NCI-H187 (cell line): Measurements from ENCODE around the gene PCSK5.
A peak's percentile ranks its signal among the peaks of the same experiment; 100 is the strongest.

Experiments
- DNase-seq, 2 experiments: peaks; one replicate each; lab custom pipeline; 2025; lab: John Stamatoyannopoulos, UW

Gene PCSK5

DNA sequence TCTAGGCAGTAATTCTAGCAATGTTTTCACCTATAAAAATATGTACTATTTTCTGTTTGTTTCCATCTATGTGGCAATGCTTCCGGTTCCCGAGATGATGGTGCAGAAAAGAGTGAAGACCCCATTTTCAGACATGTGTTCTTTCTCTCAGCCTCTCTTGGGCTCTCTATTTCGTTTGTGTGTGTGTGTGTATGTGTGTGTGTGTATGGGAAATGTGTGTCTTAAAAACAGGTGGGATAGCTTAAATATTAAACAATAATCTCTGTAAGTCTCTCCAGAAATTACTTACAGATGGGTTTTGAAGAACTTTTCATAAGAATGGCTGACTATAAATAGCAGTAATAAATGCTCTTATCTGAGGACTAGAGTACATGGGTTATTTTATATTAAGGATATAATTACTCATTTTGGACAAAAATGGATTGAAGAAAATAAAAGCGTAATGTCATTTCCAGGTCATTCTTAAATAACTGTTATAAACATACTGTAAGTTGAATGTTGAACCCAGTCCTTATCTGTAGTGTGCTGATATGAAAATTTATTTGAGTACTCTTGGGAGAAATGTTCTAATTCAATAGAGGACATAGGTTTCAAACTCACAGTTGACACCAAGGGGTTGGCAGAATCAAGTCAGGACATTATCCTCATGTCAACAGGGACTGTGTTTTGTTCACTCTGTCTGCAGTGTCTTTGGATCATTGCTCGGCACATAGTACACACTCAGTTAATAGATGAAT, 31.1 kb downstream of the PCSK5 start:
- no peak for DNase-seq

DNA sequence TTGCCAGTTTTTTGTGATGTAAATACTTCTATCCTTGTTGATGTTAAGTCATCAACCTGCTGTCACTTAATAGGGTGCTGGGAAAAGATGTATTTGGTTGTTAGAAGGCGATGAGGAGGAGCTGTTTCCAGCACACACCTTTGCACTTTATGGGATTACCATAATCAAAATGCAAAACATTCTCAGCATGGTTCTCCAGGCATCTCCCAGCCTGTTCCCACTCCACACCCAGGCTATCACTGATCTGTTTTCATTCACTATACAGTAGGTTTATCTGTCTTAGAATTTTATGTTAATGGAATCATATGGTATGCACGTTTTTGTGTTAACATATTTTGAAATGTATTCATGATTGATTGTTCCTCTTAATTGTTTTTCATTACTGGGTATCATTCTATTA, 35.9 kb downstream of the PCSK5 start:
- no peak for DNase-seq

DNA sequence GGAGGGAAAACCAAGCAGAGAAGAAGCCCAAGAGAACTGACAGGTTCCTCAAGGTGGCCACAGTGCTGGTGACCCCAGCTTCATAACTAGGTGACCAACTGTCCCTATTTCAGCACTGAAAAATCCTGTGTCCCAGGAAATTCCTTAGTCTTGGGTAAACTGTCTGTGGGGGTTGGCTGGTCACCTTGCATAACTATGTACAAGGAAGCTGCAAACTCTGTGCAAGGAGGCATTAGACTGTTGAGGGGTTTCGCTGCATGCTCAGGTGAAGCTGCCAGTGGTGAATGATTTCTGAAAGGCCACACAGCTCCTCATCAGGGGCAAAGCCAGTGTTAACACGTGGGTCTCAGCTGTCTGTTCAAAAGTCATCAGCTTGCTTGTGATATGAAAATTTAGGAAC, 36.9 kb downstream of the PCSK5 start:
- no peak for DNase-seq

DNA sequence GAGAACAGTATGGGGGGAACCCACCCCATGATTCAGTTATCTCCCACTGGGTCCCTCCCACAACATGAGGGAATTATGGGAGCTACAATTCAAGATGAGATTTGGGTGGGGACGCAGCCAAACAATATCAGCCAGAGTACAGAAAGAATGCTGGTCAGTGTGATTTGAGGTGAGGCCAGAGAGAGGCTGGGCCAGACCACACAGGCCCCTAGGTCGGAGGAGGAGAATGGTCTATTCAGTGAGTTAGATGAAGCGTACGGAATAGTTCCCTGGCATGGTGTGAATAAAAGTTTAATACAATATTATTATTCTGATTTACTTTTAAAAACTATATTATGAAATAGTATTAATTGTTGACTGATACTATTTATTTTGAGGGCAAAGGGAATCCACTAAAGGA, 39.7 kb downstream of the PCSK5 start:
- no peak for DNase-seq

DNA sequence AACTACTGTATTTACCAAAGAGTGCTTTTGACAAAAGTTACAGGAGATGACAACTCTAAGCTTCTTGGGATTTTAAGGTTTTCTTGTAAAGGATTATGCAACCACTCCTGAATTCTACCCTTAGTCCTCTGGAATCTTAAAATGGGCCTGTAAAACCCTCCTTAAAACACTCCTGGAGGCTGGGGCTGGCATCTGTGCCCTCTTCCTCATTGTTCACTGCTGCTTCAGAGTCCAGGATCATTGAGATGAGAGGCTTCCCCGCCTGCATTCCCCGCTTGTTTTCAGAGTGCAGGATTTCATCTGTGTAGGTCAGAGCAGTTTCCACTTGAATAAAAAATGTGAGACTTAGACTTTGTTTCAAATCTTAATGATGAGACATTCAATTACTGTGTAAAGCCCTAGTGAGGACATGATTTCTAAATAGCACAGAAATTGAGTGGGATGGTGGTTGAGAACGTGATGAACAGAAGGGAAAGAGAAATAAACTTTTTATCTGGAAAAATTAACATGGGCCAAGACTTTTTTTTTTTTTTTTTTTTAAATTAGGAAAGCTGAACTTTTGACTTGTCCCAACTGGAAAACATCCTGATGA, 40.4 kb downstream of the PCSK5 start:
- no peak for DNase-seq

DNA sequence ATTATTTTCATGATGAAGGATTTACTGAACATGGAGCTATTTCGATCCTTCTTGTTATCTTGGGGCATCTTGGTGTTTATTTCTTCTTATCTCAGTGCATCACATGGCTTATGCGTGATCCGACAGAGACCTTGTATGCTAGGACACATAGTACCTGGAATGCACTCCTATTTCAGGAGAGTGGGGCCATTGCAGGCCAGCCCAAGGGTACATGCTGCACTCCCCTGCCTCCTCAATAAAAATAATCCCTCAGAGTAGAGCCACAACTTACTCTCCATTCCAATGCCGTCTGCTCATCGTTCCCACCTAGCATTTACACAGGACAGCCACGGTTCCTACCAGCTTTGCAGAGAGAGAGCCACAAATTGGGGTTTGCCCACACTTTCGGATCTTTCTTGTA, 43.5 kb downstream of the PCSK5 start:
- DNase-seq = no peak

DNA sequence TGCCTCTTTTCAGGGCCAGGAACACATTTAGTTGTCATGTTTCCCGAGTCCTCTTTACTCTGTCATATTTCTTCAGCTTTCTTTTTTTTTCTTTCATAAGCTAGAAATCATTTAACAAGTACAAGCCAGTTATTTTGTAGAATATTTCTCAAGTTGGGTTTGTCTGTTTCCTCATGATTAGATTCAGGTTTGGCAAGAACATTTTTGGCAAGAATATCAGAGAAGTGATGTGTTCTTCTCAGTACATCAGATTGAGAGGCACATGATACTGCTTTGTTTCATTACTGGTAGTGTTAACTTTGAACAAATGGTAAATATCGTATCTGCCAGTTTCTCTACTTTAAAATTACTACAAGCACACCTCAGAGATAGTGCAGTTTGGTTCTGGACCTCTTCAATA, 45.1 kb downstream of the PCSK5 start:
- DNase-seq = no peak

DNA sequence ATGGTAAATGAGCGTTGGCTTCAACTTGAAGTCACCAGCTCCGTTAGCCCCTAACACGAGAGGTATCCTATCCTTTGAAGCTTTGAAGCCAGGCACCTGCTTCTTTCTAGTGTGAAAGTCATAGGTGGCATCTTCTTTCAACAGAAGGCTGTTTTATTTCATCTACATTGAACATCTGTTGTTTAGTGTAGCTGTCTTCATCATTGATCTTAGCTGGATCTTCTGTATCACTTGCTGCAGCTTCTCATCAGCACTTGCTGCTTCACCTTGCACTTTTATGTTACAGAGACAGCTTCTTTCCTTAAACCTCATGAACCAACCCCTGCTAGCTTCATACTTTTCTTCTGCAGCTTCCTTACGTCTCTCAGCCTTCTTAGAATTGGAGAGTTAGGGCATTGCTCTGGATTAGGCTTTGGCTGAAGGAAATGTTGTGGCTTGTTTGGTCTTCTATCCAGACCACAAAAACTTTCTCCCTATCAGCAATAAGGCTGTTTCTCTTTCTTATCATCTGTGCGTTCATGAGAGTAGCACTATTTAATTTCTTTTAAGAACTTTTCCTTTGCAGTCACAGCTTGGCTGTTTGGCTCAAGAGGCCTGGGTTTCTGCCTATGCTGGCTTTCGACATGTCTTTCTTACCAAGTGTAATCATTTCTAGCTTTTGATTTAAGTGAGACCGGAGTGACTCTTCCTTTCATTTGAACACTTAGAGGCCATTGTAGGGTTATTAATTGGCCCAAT, 47.2 kb downstream of the PCSK5 start:
- DNase-seq = no peak

DNA sequence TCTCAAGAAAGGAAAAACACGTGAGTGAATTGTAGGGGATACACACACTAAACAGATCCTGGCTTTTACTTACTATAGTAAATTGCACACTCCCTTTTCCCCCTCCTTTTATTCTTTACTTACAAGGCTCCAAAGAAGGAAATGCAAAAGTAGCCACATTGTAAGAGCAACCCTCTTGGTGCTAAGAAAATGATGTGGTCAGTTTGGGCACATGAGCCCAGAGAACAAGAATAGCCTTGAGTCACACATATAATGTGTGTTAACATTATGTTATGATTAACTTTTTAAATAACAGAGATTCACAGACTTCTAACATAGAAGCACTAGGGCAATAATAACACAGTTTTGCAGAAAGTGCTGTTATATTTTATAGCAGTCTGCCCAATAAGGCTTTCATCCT, 48.5 kb downstream of the PCSK5 start:
- DNase-seq = no peak

DNA sequence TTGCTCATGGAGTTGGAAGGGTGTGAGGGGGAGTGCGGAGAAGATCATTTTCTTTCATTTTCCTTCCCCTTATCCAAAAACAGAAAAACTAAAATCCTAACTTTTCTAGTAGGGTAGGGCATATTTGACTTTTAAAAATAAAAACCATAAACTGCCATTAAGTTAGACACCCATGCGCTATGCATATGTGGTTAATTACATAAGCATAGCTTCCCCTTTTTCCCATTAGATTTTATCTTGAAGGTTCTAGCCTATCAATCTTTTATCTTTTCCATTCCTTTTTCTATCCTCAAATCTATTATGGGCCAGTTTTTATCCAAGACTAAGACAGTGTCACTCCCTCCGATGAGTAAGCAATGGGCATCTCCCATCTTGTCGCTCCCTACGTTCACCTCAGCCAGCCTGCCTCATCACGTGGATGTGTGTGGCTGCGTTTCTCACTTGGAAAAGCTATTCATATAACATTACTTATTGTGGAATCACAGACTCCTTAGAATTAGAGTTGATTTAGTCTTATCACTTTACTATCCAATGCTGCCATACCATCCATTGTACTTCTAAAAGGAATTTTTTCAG, 49.2 kb downstream of the PCSK5 start:
- DNase-seq = no peak

DNA sequence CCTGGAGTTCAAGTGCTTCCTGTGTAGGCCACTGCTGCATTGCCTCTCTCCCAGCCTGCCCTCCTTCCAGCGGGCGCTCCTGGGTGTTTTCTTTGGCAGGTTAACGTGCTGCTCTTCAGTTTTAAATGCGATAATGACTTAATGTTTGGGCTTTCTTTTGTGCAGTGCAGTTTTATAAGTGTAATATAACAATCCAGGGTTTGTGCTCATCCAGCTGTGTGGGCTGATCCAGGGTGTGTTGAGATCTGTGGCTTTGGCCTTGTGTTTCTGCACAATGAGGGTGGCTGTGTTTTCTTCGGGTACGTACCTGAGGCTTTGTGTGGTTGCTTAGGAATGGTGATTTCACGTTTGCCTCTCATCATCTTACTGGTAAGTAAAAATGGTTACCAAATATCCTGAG, 50.6 kb downstream of the PCSK5 start:
- DNase-seq = no peak

DNA sequence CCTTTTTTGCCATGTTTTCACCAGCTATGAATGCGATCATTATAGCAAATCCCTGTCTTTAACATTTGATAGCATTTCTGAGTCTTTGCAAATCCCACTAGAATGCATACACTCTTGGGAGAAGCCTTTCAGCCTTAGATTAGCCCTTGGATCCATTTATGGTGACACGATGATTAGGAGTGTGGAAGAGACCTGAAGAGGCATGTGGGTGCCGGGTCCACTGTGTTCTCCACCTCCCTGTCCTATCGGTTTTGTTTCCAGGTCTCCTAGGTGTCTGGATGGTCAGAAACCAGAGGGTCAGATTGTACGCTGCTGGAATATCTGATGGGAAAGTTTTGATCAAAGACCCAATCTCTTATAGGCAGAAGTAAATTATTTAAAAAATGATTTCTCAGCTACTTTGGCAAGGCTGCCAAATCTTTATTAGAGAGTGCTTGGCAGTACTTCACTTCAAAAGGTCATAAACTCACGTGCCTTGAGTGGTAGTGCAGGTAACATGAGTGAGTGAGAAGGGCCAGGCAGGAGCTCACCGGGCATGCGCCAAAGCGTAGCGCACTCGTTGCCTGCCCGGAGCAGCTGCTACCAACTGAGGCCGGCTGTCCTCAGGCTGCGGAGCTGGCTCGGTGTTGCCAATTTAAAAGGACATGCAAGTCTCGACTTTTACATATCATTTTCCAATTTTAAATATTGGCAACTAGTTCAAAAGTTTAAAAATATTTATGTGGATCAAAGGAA, 51.3 kb downstream of the PCSK5 start:
- no peak for DNase-seq

DNA sequence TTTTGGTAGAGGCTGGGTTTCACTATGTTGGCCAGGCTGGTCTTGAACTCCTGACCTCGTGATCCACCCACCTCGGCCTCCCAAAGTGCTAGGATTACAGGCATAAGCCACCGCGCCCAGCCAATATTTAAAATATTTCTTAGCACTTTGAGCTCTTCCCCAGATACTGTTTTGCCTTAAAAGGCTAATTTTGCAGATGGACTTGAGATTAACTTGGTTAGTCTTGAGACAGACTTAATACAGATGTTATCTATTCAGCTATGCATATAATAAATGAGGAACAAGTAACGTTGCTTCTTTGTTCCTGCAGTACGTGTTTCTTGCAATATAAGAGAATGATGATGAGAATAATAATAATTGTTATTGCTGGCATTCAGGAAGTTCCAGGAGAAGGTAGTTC, 56.3 kb downstream of the PCSK5 start:
- no peak for DNase-seq

DNA sequence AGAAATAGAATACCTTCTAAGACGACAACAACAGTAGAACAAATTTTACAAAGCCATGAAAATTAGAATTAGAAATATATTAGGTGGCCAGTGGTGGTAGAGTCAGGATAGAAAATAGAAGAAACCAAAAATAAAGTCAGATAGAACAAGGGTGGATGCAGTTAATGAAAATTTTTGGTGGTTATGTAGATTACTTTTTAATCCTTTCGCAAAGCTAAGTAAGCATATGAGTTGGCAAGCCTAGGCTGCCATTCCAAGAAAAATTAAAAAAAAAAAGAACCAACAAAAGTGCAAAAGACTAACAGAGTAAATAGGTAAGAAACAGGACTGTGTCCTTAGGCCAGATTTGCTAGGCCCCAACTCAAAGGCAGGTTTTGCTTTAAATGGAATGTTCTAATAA, 56.8 kb downstream of the PCSK5 start:
- DNase-seq = no peak

DNA sequence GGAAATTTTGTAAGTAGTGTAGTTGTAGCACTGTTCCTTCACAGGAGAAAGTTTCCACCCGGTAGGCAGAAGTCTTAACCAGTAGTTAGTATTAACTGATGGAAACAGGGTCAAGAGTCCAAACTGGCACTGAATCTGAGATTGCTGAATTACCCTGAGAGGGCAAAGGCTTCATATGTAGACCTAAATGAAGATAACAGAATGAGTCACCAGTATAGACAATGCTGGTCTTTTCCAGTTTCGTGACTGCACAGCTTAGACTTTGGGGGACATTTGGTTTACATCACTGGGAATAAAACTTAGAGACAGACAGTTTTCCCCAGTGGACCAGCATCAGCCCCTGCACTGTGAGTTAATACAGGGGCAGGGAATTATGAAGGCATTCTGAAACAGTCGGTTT, 60.5 kb downstream of the PCSK5 start:
- no peak for DNase-seq

DNA sequence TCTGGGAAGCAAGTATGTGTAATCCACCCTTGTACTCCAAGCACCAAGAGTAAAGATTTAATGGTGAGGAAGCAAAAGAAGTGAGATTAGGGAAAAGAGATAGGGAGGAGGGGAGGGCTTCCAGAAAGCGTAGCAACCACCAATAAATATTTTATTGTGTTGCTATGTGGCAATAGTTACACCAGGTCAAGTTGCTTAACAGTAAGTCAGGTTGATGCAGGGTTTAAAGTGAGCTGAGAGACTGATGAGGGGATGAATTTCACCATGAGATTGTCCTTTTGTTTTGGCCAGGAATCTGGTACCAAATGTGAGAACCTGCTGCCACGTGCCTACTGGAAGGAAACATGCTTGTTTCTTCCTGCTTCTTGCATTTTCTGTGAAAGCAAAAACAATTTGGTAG, 62.7 kb downstream of the PCSK5 start:
- DNase-seq = no peak

DNA sequence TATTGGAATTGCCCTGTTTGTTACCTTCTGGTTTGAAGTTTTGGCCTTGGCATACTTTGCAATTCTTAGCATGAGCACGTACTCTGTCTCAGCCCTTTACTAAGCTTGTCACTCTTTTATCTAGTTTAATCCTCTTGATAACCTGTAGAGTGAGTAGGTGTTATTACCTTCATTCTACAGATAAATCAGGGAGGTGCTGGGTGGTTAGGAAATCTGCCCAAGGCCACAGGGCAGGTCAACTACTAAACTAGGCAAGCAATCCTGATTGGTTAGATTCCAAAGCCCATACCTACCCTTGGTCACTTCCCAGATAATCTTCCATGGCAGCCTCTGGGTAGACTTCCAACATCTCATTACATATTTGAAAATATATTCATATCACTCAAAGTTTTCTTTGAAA, 65.7 kb downstream of the PCSK5 start:
- no peak for DNase-seq

DNA sequence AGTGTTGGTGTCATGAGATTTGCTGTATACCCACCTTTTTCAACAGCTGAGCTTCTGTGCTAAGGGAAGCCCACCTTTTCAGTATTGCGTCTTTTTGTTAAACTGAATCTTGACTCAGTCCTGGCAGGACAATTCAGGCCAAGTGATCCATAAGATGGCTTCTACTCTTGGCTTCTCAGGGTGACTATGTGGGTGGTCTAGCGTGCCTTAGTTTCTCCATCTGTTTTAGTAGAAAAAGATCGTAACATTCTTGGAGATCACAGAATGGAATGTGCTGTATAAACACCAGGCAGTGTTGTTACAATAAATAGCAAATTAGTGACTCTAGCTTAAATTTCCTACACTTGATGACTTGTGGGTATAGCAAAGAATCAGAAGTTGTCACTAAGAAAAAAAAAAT, 66.6 kb downstream of the PCSK5 start:
- no peak for DNase-seq

DNA sequence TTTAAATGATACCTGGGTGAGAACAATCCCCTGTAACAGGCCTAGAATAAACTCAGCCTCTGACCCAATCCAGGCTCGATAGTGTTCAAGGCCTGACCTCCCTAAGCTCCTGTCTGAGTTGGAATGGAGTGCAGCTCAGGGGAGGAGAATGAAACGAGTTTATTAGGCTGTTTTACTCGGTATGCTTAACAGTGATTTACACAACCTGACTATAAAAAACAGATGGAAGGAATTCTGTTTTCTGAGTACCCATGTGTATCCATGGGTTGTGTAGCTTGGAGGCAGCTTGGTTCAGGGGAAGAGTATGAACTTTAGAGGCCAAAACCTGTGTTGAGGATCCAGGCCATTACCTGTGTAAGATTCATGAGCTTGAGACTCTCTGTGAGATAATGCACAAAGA, 67.8 kb downstream of the PCSK5 start:
- DNase-seq = no peak

DNA sequence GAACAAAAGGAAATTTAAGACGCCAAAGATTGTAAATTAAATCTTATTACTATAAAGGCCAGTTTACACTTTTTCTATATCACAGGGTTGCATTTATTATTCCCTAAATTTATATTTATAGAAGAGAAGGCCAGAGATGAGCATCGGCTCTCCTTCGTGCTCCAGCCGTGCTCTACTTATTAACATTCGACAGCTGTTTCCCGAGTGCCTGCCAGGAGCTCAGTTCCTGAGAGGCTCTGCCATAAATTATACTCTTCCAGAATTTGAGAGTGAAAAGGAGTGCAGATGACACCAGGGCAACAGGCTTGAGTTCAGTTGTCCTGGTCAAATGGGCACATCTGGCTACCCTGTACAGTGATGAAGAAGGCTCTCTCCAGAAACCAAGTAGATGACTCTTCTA, 70.1 kb downstream of the PCSK5 start:
- peak in 1 of 2 experiments; percentile 12 for DNase-seq

DNA sequence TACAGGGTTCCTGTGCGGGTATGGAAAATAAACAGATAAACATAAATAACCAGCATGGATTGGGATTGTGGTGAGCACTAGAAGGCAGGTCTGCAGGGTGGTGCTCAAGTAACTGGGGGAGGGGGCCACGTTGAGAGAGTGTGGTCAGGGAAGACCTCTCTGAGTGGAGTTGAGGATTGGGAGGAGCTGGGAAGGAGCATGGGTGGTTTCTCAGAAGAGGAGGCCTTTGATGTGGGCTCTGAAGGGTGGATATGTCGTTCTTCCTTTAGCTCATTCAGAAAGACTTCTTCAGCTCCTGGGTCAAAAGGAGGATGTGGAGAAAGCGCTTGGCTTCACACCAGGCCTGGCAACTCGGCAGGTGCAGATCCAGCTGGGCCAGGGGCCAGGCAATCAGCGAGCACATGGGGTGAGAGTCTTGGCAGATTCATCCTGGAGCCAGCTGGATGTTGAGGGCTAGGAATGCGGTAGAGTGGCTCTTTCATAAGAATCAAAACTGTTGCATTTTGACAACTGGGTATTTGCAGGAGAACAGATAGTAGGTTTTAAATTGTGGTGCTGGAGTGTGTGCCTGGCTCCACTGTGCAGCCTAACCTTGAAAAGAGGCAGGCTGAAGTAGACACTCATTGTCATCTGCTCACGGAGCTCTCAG, 71.7 kb downstream of the PCSK5 start:
- DNase-seq = no peak

DNA sequence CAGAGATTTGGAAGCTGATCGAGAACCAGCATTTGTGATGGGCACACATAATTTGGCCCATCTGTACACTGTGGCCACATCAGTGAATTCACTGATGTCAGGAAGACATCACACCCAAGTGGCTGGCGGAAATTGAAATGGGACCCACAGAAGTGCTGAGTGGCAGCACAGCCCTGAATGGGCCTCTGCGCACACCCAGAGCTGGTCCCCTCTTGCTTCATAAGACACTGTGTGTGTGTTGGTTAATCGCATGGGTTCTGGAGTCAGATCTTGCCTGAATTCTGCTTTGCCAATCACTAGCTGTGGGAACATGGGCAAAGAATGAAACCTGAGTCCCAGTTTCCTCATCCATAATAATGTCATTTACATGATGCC, 72.2 kb downstream of the PCSK5 start:
- no peak for DNase-seq
